SK-N-SH (cell line): ENCODE results near the gene MKX.

Source experiments
- CHD2 ChIP-seq: fragments of 150-350 bp; IDR thresholded peaks from 2 replicates; pipeline ENCODE4 v1.6.1; 2018; ENCODE audit warnings: low read length; ENCODE audit not compliant: partially characterized antibody
- MXI1 ChIP-seq: IDR thresholded peaks from 2 replicates; pipeline ENCODE4 v1.6.1; 2012; ENCODE audit warnings: mild to moderate bottlenecking, low read depth, low read length, improper control_type of control experiment
- NFIC ChIP-seq: IDR thresholded peaks from 2 replicates; pipeline ENCODE4 v1.4.0; 2012; ENCODE audit warnings: borderline replicate concordance
- RAD21 ChIP-seq: IDR thresholded peaks from 2 replicates; pipeline ENCODE4 v1.6.1; 2012; ENCODE audit warnings: mild to moderate bottlenecking, low read length
- TF ChIP-seq, protein P1 (sequence below): fragments of 200-600 bp; sonication (generic); IDR thresholded peaks from 2 replicates; pipeline ENCODE4 v1.6.1; 2017; ENCODE audit warnings: antibody characterized with exemption, mild to moderate bottlenecking, moderate library complexity

DNA sequence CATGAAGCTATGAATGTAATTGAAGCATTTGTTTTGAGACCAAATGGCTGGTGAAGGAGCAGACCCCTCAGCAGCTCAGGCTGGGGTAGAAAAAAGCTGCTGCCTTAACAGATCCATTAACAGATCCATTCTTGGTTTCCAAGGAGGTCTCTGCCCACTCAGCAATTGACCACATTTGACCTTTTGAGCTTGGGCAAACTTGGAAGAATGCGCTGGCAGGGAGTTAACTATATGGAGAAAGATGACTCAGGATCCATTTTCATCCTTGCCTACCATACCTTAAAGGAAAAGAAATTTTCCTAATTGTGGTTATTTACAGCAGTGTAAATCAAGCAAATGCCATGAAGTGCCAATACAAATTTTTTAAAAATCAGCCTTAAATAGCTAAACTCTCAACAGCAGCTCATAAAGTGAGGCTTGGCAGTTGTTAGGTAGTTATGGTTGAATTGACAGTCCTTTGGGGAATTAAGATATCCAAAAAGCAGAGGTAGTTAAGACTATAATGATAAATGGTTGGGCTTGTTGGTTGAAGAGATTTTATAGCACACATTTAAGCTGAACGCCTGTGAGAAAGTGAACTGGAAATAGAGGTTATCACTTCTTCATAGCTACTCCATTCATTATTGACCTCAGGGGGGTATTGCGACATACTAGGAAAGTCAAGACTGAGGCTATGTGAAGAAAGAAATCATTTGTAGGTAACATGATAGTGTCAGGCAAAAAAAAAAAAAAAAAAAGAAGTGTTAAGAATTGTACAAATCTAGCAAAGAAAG, 83.9 kb downstream of the MKX start:
- TF ChIP-seq NFIC: no peak
- TF ChIP-seq CHD2: no peak
- TF ChIP-seq MXI1: no peak
- TF ChIP-seq, protein P1, sequence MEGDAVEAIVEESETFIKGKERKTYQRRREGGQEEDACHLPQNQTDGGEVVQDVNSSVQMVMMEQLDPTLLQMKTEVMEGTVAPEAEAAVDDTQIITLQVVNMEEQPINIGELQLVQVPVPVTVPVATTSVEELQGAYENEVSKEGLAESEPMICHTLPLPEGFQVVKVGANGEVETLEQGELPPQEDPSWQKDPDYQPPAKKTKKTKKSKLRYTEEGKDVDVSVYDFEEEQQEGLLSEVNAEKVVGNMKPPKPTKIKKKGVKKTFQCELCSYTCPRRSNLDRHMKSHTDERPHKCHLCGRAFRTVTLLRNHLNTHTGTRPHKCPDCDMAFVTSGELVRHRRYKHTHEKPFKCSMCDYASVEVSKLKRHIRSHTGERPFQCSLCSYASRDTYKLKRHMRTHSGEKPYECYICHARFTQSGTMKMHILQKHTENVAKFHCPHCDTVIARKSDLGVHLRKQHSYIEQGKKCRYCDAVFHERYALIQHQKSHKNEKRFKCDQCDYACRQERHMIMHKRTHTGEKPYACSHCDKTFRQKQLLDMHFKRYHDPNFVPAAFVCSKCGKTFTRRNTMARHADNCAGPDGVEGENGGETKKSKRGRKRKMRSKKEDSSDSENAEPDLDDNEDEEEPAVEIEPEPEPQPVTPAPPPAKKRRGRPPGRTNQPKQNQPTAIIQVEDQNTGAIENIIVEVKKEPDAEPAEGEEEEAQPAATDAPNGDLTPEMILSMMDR: no peak
- no peak for TF ChIP-seq RAD21
